Measurements from ENCODE around the gene ZNF76.
"Not testable (repeated sequence)": the region's sequence is repeated elsewhere in the genome, so short reads cannot be mapped to it uniquely, and the experiment has no call there.

The ZNF76 gene

GRCh38 chr6:35305117-35305516 is 45.6 kb downstream of the ZNF76 start:
- CTCF ChIA-PET, result interaction anchor here (0.6 to 0.7 kb wide), 2 partner anchors 13 to 38 kb away, joined by 3 to 4 read pairs; partner anchors contain the start of gene PPARD
- POLR2A ChIA-PET (ENCODE audit: low non-redundant PET), result interaction anchor here (0.7 kb wide), 1 partner anchor 218 kb away, joined by 10 read pairs; no protein-coding TSS in a partner anchor
- DNase-seq (ENCODE audit: low spot score), result no peak
- H3K27ac ChIP-seq, result no peak overlapping the region
- no peak for TF ChIP-seq CTCF (conservative IDR thresholded peaks at IDR 0.05; ENCODE audit: low read depth)

- POLR2A ChIA-PET (ENCODE audit: low non-redundant PET); DNase-seq (ENCODE audit: low spot score); CTCF ChIA-PET; H3K27ac ChIP-seq: not testable (repeated sequence)
These were observed 47.6 kb downstream of the ZNF76 start for GRCh38 chr6:35307138-35307537.

- DNase-seq (ENCODE audit: low spot score); POLR2A ChIA-PET (ENCODE audit: low non-redundant PET); CTCF ChIA-PET; H3K27ac ChIP-seq: not testable (repeated sequence)
These were observed 49.0 kb downstream of the ZNF76 start for GRCh38 chr6:35308543-35308942.

- POLR2A ChIA-PET (ENCODE audit: low non-redundant PET), result interaction anchor here (0.6 kb wide), 1 partner anchor 37 kb away, joined by 3 read pairs; no protein-coding TSS in a partner anchor
- no peak for DNase-seq (ENCODE audit: low spot score)
- CTCF ChIA-PET, result interaction anchor here (0.9 to 1.4 kb wide), 2 partner anchors 12 to 16 kb away, joined by 3 to 4 read pairs; partner anchors contain the start of gene DEF6
- peak overlapping the region; percentile 9; the same call in 1 of the 2 replicates for H3K27ac ChIP-seq
- TF ChIP-seq CTCF (conservative IDR thresholded peaks at IDR 0.05; ENCODE audit: low read depth), result no peak
These were observed 50.2 kb downstream of the ZNF76 start for GRCh38 chr6:35309611-35310264.

GRCh38 chr6:35310265-35310831 is 50.8 kb downstream of the ZNF76 start:
- peak overlapping the region; percentile 9; the same call in 1 of the 2 replicates for H3K27ac ChIP-seq
- DNase-seq (ENCODE audit: low spot score), result no peak
- ChIA-PET CTCF (interaction anchor here (0.9 to 1.4 kb wide), 2 partner anchors 12 to 15 kb away, joined by 3 to 4 read pairs; partner anchors contain the start of gene DEF6), POLR2A (ENCODE audit: low non-redundant PET) (interaction anchor here (0.6 kb wide), 1 partner anchor 37 kb away, joined by 3 read pairs; no protein-coding TSS in a partner anchor)
- no peak for TF ChIP-seq CTCF (conservative IDR thresholded peaks at IDR 0.05; ENCODE audit: low read depth)

GRCh38 chr6:35311390-35312075 is 52.0 kb downstream of the ZNF76 start:
- ChIA-PET POLR2A (ENCODE audit: low non-redundant PET) (no interaction called here), CTCF (no interaction called here)
- 0 out of 2 replicates have a peak overlapping the region, but pooled peaks have one; percentile 2 for H3K27ac ChIP-seq
- no peak for TF ChIP-seq CTCF (conservative IDR thresholded peaks at IDR 0.05; ENCODE audit: low read depth)
- DNase-seq (ENCODE audit: low spot score), result no peak

GRCh38 chr6:35312076-35312800 is 52.7 kb downstream of the ZNF76 start:
- POLR2A ChIA-PET (ENCODE audit: low non-redundant PET), result no interaction called here
- DNase-seq (ENCODE audit: low spot score), result no peak
- no peak for TF ChIP-seq CTCF (conservative IDR thresholded peaks at IDR 0.05; ENCODE audit: low read depth)
- CTCF ChIA-PET, result interaction anchor here (0.6 kb wide), 1 partner anchor 137 kb away, joined by 4 read pairs; no protein-coding TSS in a partner anchor
- H3K27ac ChIP-seq, result 0 out of 2 replicates have a peak overlapping the region, but pooled peaks have one; percentile 2

Measured in RWPE1 (cell line).